ENCODE measurements around the gene OBP2A.

The OBP2A gene

DNA sequence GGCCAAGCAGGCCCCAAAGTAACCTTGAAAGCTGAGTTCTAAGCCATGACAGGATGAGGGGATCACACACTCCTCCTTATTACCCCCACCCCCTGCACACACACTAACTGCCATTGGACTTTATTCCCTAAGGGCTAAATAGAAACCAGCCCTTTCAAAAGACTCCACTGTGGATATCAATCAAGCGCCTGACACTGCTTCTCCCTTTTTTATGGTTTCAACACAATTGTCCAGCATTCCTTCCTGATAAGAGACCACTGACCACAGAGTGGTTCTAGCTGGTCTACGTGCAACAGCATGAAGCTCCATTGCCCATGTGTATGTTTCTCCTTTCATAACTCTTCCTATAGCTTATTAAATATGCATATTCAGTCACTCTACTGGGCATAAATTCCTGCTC lies 50.3 kb downstream of the OBP2A start:
- no peak for DNase-seq (ENCODE audit: low read depth in 2 of 2)
- TF ChIP-seq, protein P1, sequence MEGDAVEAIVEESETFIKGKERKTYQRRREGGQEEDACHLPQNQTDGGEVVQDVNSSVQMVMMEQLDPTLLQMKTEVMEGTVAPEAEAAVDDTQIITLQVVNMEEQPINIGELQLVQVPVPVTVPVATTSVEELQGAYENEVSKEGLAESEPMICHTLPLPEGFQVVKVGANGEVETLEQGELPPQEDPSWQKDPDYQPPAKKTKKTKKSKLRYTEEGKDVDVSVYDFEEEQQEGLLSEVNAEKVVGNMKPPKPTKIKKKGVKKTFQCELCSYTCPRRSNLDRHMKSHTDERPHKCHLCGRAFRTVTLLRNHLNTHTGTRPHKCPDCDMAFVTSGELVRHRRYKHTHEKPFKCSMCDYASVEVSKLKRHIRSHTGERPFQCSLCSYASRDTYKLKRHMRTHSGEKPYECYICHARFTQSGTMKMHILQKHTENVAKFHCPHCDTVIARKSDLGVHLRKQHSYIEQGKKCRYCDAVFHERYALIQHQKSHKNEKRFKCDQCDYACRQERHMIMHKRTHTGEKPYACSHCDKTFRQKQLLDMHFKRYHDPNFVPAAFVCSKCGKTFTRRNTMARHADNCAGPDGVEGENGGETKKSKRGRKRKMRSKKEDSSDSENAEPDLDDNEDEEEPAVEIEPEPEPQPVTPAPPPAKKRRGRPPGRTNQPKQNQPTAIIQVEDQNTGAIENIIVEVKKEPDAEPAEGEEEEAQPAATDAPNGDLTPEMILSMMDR (IDR thresholded peaks at IDR 0.05; ENCODE audit: low read depth, low read length): no peak
- H3K4me3 ChIP-seq (replicated peaks in 1 of 2; ENCODE audit: low read depth in 2 of 2, low read length in 2 of 2): no peak overlapping the region

All from cardiac fibroblast (primary cell).